Sigmoid colon (tissue), 7 donors: ENCODE results near the gene TMEFF2. TPM values are rescaled to one million over a fixed set of nuclear protein-coding genes. Genes with fewer than 3 reads are reported as not detected.
A peak's percentile ranks its signal among the peaks of the same experiment; 100 is the strongest.

Experiments
- DNase-seq: peaks from one replicate; pipeline ENCODE4 v3.0.0-alpha.2; 2019
- H3K27ac ChIP-seq, 4 donors: fragments of 200-600 bp; sonication (generic); one replicate each; pipeline ENCODE4 v1.5.1; 2016 to 2019; ENCODE audit warnings: mild to moderate bottlenecking in 1 of 4
- H3K27me3 ChIP-seq, 3 donors: fragments of 200-600 bp; sonication (generic); one replicate each; pipeline ENCODE4 v1.5.1; 2019; ENCODE audit warnings: mild to moderate bottlenecking in 1 of 3
- H3K36me3 ChIP-seq, 4 donors: fragments of 200-600 bp; sonication (generic); one replicate each; pipeline ENCODE4 v1.5.1; 2016 to 2019
- H3K4me1 ChIP-seq, 4 donors: fragments of 200-600 bp; sonication (generic); one replicate each; pipeline ENCODE4 v1.5.1; 2017 to 2019
- H3K4me3 ChIP-seq, 4 donors: fragments of 200-600 bp; sonication (generic); one replicate each; pipeline ENCODE4 v1.5.1; 2017 to 2019; ENCODE audit warnings: mild to moderate bottlenecking in 2 of 4, moderate library complexity in 1 of 4
- H3K9me3 ChIP-seq, 4 donors: fragments of 200-600 bp in 3 of 4; sonication (generic) in 3 of 4; one replicate each; pipeline versions ENCODE4 v1.5.1 to v1.6.1; 2013 to 2019
- CTCF ChIP-seq, 4 experiments: fragments of 450-650 bp in 3 of 4; fragments of 200-600 bp in 1 of 4; IDR thresholded peaks; one replicate each; pipeline ENCODE4 v1.5.1; 2016 to 2019; ENCODE audit warnings: antibody characterized with exemption in 4 of 4, mild to moderate bottlenecking in 3 of 4, moderate library complexity in 2 of 4
- EP300 ChIP-seq, 4 donors: sonication (generic); formaldehyde crosslinking; IDR thresholded peaks; one replicate each; pipeline ENCODE4 v1.6.1; 2017; ENCODE audit warnings: antibody characterized with exemption in 4 of 4
- POLR2A ChIP-seq, 2 donors: fragments of 450-650 bp; IDR thresholded peaks; one replicate each; pipeline ENCODE4 v1.6.1; 2016; ENCODE audit warnings: antibody characterized with exemption in 2 of 2, mild to moderate bottlenecking in 2 of 2, moderate library complexity in 2 of 2
- POLR2AphosphoS5 ChIP-seq, 4 donors: sonication (generic); formaldehyde crosslinking; IDR thresholded peaks; one replicate each; pipeline ENCODE4 v1.6.1; 2017; ENCODE audit warnings: antibody characterized with exemption in 4 of 4
- WGBS, 2 donors: extraction: QIAGEN DNeasy Blood & Tissue Kit; methylation state at CpG; one replicate each; pipeline ENCODE4 v1.1.7; 2013; 5-methylcytosine and 5-hydroxymethylcytosine counted together
- intact Hi-C: fragments of 100-400 bp; cut with DNase I; formaldehyde crosslinking; loops from one replicate; pipeline ENCODE4 v1.15.1; 2023
- polyA plus RNA-seq, 3 donors: library from polyadenylated mRNA; stranded (reverse); fragments of 200-250 nt; gene quantifications; one replicate each; pipeline ENCODE4 v1.2.3, GENCODE V29; 2013
- total RNA-seq, 4 donors: library from RNA; depleted of rRNA; stranded (reverse); fragments of >200 nt; gene quantifications; one replicate each; pipeline ENCODE4 v1.1.0, GENCODE V29; 2016
- donor health status: healthy with polysubstance abuse.
- donor health status: Bipolar disorder and iron deficiency.
- donor health status: healthy.

The TMEFF2 gene
- total and polyA plus RNA-seq, 7 donors: 0.16 to 1.4 (median 0.32) TPM; not detected in 1

GRCh38 chr2:191942739-191943103 lies 252.0 kb downstream of the TMEFF2 start:
- intact Hi-C loops: no loop called here
- 86 to 88% methylated on average over 2 of the region's 2 CpGs for WGBS, 2 donors

GRCh38 chr2:191942090-191942738 lies 252.5 kb downstream of the TMEFF2 start:
- intact Hi-C loops: no loop called here
- 82 to 91% methylated on average over 3 of the region's 3 CpGs for WGBS, 2 donors
- Histone ChIP-seq H3K27ac (peak overlapping the region; percentile 48 to 84 (median 78)), H3K9me3 (no peaks in the 10 kb centered on the region), H3K4me1 (peaks cover 0 to 52% (median 41%) of the 10 kb centered on the region in 4 donors), H3K27me3 (no peaks in the 10 kb centered on the region), H3K4me3 (no peak overlapping the region), H3K36me3 (no peaks in the 10 kb centered on the region)
- TF ChIP-seq CTCF (IDR thresholded peaks at IDR 0.05): no peak
- TF ChIP-seq POLR2AphosphoS5 (IDR thresholded peaks at IDR 0.05): peak; percentile 48 to 75 (median 60)
- peak; percentile 76 for DNase-seq

More at GRCh38 chr2:191942739-191943103, 252.0 kb downstream of the TMEFF2 start:
- Histone ChIP-seq H3K27ac (peak overlapping the region; percentile 48 to 84 (median 78)), H3K27me3 (no peaks in the 10 kb centered on the region), H3K9me3 (no peaks in the 10 kb centered on the region), H3K4me1 (peaks cover 0 to 49% (median 41%) of the 10 kb centered on the region in 4 donors), H3K36me3 (no peaks in the 10 kb centered on the region), H3K4me3 (no peak overlapping the region)
- no peak for TF ChIP-seq EP300 (IDR thresholded peaks at IDR 0.05)
- no peak for TF ChIP-seq POLR2A (IDR thresholded peaks at IDR 0.05)
- TF ChIP-seq POLR2AphosphoS5 (IDR thresholded peaks at IDR 0.05): no peak
- TF ChIP-seq CTCF (IDR thresholded peaks at IDR 0.05): no peak
- DNase-seq: no peak

- intact Hi-C loops: no loop called here
- no peak for TF ChIP-seq CTCF (IDR thresholded peaks at IDR 0.05)
- no peak for TF ChIP-seq POLR2AphosphoS5 (IDR thresholded peaks at IDR 0.05)
- TF ChIP-seq EP300 (IDR thresholded peaks at IDR 0.05): no peak
- no peak for TF ChIP-seq POLR2A (IDR thresholded peaks at IDR 0.05)
- Histone ChIP-seq H3K4me1 (peaks cover 0 to 51% (median 34%) of the 10 kb centered on the region in 4 donors), H3K27ac (peak overlapping the region in 3 of 4 donors; percentile 76 to 84 (median 79)), H3K4me3 (no peak overlapping the region), H3K27me3 (no peaks in the 10 kb centered on the region), H3K36me3 (no peaks in the 10 kb centered on the region), H3K9me3 (no peaks in the 10 kb centered on the region)
- no peak for DNase-seq
- 80 to 87% methylated on average over 3 of the region's 3 CpGs for WGBS, 2 donors
Measured at GRCh38 chr2:191941376-191941929, 253.3 kb downstream of the TMEFF2 start.

GRCh38 chr2:191938779-191939178 lies 256.0 kb downstream of the TMEFF2 start:
- intact Hi-C loops: no loop called here
- Histone ChIP-seq H3K27ac (no peak overlapping the region), H3K4me1 (peaks cover 0 to 42% (median 26%) of the 10 kb centered on the region in 4 donors), H3K36me3 (no peaks in the 10 kb centered on the region), H3K4me3 (no peak overlapping the region), H3K9me3 (no peaks in the 10 kb centered on the region), H3K27me3 (no peaks in the 10 kb centered on the region)
- TF ChIP-seq POLR2AphosphoS5 (IDR thresholded peaks at IDR 0.05) (no peak), EP300 (IDR thresholded peaks at IDR 0.05) (no peak), CTCF (IDR thresholded peaks at IDR 0.05) (no peak), POLR2A (IDR thresholded peaks at IDR 0.05) (no peak)
- WGBS, 2 donors: 84 to 85% methylated on average over 1 of the region's 1 CpG
- no peak for DNase-seq
